Lung (tissue), 12 donors: ENCODE results near the gene CHML. TPM values are rescaled to one million over a fixed set of nuclear protein-coding genes. Genes with fewer than 3 reads are reported as not detected.

Experiments used
- ATAC-seq: fragments of 200-7000 bp; cut with Tn5 transposase; one replicate; pipeline ENCODE4 v1.9.1; 2020; ENCODE audit warnings: moderate number of reproducible peaks; ENCODE audit not compliant: insufficient read depth, low FRiP score
- DNase-seq, 3 donors: peaks; one replicate each; pipeline ENCODE4 v3.0.0-alpha.2; 2013 to 2017
- H3K27ac ChIP-seq, 2 donors: one replicate each; pipeline ENCODE4 v1.5.1; 2013; ENCODE audit warnings: mild to moderate bottlenecking in 2 of 2, moderate library complexity in 2 of 2, control low read depth in 1 of 2, inconsistent platforms in 1 of 2, low read depth in 1 of 2, low read length in 1 of 2
- H3K27me3 ChIP-seq, 3 donors: one replicate each; pipeline ENCODE4 v1.5.1; 2013; ENCODE audit warnings: low read length in 2 of 3; ENCODE audit not compliant: control insufficient read depth in 3 of 3, insufficient read depth in 3 of 3
- H3K36me3 ChIP-seq, 4 donors: one replicate each; pipeline ENCODE4 v1.5.1; 2013; ENCODE audit warnings: low read length in 4 of 4, mild to moderate bottlenecking in 1 of 4, moderate library complexity in 1 of 4; ENCODE audit not compliant: control insufficient read depth in 4 of 4, insufficient read depth in 4 of 4
- H3K4me1 ChIP-seq, 5 donors: one replicate each; pipeline ENCODE4 v1.5.1; 2013; ENCODE audit warnings: low read length in 5 of 5, mild to moderate bottlenecking in 2 of 5, moderate library complexity in 1 of 5; ENCODE audit not compliant: control insufficient read depth in 5 of 5, insufficient read depth in 5 of 5
- H3K4me3 ChIP-seq: one replicate; pipeline ENCODE4 v1.5.1; 2013; ENCODE audit warnings: mild to moderate bottlenecking, control low read depth, moderate library complexity
- H3K9ac ChIP-seq, 2 donors: one replicate each; pipeline ENCODE4 v1.5.1; 2013; ENCODE audit warnings: low read length in 2 of 2, control low read depth in 1 of 2; ENCODE audit not compliant: insufficient read depth in 1 of 2
- H3K9me3 ChIP-seq, 4 donors: one replicate each; pipeline ENCODE4 v1.5.1; 2013; ENCODE audit warnings: low read length in 3 of 4, mild to moderate bottlenecking in 1 of 4, moderate library complexity in 1 of 4; ENCODE audit not compliant: control insufficient read depth in 4 of 4, insufficient read depth in 3 of 4
- CTCF ChIP-seq: IDR thresholded peaks from 2 replicates; pipeline ENCODE4 v1.5.1; 2012; ENCODE audit warnings: mild to moderate bottlenecking; ENCODE audit errors: control extremely low read depth, extremely low read depth
- WGBS, 2 donors: extraction: QIAGEN DNeasy Blood & Tissue Kit; methylation state at CpG; one replicate each; pipeline ENCODE4 v1.1.7; 2013; 5-methylcytosine and 5-hydroxymethylcytosine counted together
- polyA plus RNA-seq, 2 donors: library from polyadenylated mRNA; stranded (reverse); fragments of 200-250 nt; gene quantifications; one replicate each; pipeline ENCODE4 v1.2.1, GENCODE V29; 2013
- total RNA-seq, 2 donors: library from RNA; depleted of rRNA in 1 of 2; stranded (reverse); fragments of >200 nt in 1 of 2; gene quantifications; one replicate each; pipeline ENCODE4 v1.2.1, GENCODE V29; 2014 to 2021
- donor health status: control.
- donor health status: control.
- donor health status: Bipolar disorder and iron deficiency.
- donor health status: healthy.
- donor health status: DM: yes; HTN: yes; CAD: no.

Gene CHML
- total and polyA plus RNA-seq, 4 donors, result 2.4 to 24.6 (median 4.8) TPM

- peaks cover 0 to 4% (median 0%) of the 10 kb centered on the region in 3 donors for H3K27me3 ChIP-seq
- DNase-seq (no peak), ATAC-seq (no peak)
- no peaks in the 10 kb centered on the region for H3K9me3 ChIP-seq
- no peak for TF ChIP-seq CTCF
- H3K27ac ChIP-seq, result no peak overlapping the region
- H3K36me3 ChIP-seq, result no peaks in the 10 kb centered on the region
- no peak overlapping the region for H3K4me3 ChIP-seq
- no peak overlapping the region for H3K9ac ChIP-seq
- 71 to 94% methylated on average over 2 of the region's 2 CpGs for WGBS, 2 donors
- H3K4me1 ChIP-seq, result no peaks in the 10 kb centered on the region
These were observed 38.4 kb upstream of the CHML start for GRCh38 chr1:241678536-241678935.

- Histone ChIP-seq H3K27ac (no peak overlapping the region), H3K27me3 (peaks cover 0 to 4% (median 0%) of the 10 kb centered on the region in 3 donors), H3K36me3 (no peaks in the 10 kb centered on the region), H3K9me3 (no peaks in the 10 kb centered on the region), H3K4me3 (no peak overlapping the region), H3K4me1 (no peaks in the 10 kb centered on the region), H3K9ac (no peak overlapping the region)
- no peak for ATAC-seq
- DNase-seq, result no peak
- no peak for TF ChIP-seq CTCF
- 72 to 81% methylated on average over 5 of the region's 5 CpGs for WGBS, 2 donors
These were observed 37.0 kb upstream of the CHML start for GRCh38 chr1:241677201-241677600.

- 69 to 79% methylated on average over 4 of the region's 4 CpGs for WGBS, 2 donors
- no peak for ATAC-seq
These were observed 35.8 kb upstream of the CHML start for GRCh38 chr1:241675983-241676382.

More at GRCh38 chr1:241675983-241676382, 35.8 kb upstream of the CHML start:
- DNase-seq, result no peak
- Histone ChIP-seq H3K36me3 (no peaks in the 10 kb centered on the region), H3K27me3 (peaks cover 0 to 4% (median 0%) of the 10 kb centered on the region in 3 donors), H3K9me3 (no peaks in the 10 kb centered on the region), H3K9ac (no peak overlapping the region), H3K4me3 (no peak overlapping the region), H3K27ac (no peak overlapping the region), H3K4me1 (no peaks in the 10 kb centered on the region)
- TF ChIP-seq CTCF, result no peak
